DND-41 (cell line): ENCODE measurements around the gene BOLA2B.
"Not testable (repeated sequence)": the region's sequence is repeated elsewhere in the genome, so short reads cannot be mapped to it uniquely, and the experiment has no call there.

Experiments used
- EZH2 ChIP-seq: IDR thresholded peaks from 3 replicates; pipeline ENCODE4 v1.6.1; 2012; ENCODE audit warnings: borderline replicate concordance, low read depth, mild to moderate bottlenecking, moderate library complexity, low read length, inconsistent platforms; ENCODE audit not compliant: severe bottlenecking
- TF ChIP-seq, protein P1 (sequence below): IDR thresholded peaks from 2 replicates; pipeline ENCODE4 v1.5.1; 2012; ENCODE audit warnings: borderline replicate concordance, low read length, moderate library complexity, mild to moderate bottlenecking; ENCODE audit not compliant: poor library complexity, severe bottlenecking; ENCODE audit errors: extremely low read depth

DNA sequence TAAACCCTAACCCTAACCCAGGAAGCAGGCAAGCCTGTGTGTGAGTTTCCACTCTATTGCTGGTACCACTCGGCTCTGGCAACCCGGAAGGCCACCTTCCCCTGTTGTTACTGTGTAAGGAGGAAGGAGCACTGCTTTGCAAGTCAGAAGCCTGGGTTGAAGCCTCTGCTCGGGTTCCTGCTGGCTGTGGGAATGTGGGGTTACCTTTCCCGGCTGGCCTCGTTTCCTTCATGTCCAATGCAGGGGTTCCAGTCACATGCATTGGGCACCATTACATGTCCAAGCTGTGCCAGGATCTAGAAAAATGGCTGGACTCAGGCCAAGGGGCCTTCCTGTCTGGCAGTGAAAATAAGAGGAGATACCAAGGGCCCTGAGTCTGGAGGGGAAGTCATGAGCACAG lies 23.6 kb upstream of the BOLA2B start:
- TF ChIP-seq, protein P1, sequence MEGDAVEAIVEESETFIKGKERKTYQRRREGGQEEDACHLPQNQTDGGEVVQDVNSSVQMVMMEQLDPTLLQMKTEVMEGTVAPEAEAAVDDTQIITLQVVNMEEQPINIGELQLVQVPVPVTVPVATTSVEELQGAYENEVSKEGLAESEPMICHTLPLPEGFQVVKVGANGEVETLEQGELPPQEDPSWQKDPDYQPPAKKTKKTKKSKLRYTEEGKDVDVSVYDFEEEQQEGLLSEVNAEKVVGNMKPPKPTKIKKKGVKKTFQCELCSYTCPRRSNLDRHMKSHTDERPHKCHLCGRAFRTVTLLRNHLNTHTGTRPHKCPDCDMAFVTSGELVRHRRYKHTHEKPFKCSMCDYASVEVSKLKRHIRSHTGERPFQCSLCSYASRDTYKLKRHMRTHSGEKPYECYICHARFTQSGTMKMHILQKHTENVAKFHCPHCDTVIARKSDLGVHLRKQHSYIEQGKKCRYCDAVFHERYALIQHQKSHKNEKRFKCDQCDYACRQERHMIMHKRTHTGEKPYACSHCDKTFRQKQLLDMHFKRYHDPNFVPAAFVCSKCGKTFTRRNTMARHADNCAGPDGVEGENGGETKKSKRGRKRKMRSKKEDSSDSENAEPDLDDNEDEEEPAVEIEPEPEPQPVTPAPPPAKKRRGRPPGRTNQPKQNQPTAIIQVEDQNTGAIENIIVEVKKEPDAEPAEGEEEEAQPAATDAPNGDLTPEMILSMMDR = not testable (repeated sequence)
- TF ChIP-seq EZH2 = not testable (repeated sequence)
